Omental fat pad (tissue), 4 donors: ENCODE results near the gene ZMAT5. TPM values are rescaled to one million over a fixed set of nuclear protein-coding genes. Genes with fewer than 3 reads are reported as not detected.
A peak's percentile ranks its signal among the peaks of the same experiment; 100 is the strongest.

ENCODE experiments used
- ATAC-seq: fragments of 150-250 bp; one replicate; pipeline ENCODE4 v1.9.1; 2016; ENCODE audit warnings: mild to moderate bottlenecking, moderate library complexity; ENCODE audit not compliant: low FRiP score
- DNase-seq: peaks from one replicate; pipeline ENCODE4 v3.0.0-alpha.2; 2019; ENCODE audit warnings: low spot score
- total RNA-seq, 4 donors: library from RNA; depleted of rRNA; stranded (reverse); fragments of >200 nt; gene quantifications; one replicate each; pipeline ENCODE4 v1.1.0, GENCODE V29; 2016
- TF ChIP-seq, protein P1 (sequence below), 3 donors: fragments of 450-650 bp; IDR thresholded peaks; one replicate each; pipeline ENCODE4 v1.5.1; 2016 to 2017; ENCODE audit warnings: antibody characterized with exemption in 3 of 3, mild to moderate bottlenecking in 3 of 3, moderate library complexity in 2 of 3

Gene ZMAT5
- total RNA-seq, 4 donors from 2014 or later, result 8.3 to 23.0 (median 16.9) TPM

DNA sequence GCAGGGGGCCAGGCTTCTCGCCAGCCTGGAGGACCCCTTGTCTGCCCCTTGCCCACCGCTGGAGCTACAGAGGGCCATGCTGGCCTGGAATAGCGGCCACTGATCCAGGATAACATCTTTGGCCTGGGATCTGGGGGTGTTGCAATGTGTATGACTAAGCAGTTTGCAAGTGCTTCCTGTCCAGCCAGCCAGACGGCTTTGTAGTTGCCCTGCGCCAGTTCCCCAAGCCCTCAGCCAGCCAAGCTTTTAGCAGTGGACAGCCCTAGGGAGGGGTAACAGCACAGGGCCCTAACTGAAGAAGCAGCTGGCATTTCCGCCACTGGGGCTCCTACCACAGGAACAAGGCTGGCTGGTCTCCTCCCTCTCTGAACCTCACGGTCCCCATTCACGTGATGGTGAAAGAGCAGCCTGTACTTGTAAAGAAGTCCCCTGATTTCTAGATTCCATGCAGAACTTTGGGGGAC, 32.4 kb upstream of the ZMAT5 start:
- TF ChIP-seq, protein P1, sequence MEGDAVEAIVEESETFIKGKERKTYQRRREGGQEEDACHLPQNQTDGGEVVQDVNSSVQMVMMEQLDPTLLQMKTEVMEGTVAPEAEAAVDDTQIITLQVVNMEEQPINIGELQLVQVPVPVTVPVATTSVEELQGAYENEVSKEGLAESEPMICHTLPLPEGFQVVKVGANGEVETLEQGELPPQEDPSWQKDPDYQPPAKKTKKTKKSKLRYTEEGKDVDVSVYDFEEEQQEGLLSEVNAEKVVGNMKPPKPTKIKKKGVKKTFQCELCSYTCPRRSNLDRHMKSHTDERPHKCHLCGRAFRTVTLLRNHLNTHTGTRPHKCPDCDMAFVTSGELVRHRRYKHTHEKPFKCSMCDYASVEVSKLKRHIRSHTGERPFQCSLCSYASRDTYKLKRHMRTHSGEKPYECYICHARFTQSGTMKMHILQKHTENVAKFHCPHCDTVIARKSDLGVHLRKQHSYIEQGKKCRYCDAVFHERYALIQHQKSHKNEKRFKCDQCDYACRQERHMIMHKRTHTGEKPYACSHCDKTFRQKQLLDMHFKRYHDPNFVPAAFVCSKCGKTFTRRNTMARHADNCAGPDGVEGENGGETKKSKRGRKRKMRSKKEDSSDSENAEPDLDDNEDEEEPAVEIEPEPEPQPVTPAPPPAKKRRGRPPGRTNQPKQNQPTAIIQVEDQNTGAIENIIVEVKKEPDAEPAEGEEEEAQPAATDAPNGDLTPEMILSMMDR (IDR thresholded peaks at IDR 0.05), result no peak
- ATAC-seq (peak; percentile 85), DNase-seq (peak; percentile 60)

DNA sequence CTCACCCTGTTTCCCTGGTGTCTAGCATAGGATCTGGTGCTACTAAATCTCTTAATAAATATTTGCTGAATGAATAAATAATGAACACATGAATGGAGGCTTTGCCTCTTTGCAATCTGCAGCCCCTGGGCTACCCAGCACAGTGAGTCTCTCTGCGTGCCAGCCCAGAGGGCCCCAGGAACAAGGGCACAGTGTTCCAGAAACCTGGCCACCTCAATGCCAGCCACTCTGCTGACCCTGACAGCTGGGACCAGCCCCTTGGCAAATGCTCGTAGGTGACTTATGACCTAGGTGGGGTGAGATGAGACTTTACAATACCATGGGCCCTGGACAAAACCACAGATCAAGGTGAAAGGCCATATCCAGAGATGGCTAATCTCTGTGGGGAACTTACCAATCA, 32.0 kb upstream of the ZMAT5 start:
- ATAC-seq (no peak), DNase-seq (no peak)
- TF ChIP-seq, protein P1 (IDR thresholded peaks at IDR 0.05), result no peak

DNA sequence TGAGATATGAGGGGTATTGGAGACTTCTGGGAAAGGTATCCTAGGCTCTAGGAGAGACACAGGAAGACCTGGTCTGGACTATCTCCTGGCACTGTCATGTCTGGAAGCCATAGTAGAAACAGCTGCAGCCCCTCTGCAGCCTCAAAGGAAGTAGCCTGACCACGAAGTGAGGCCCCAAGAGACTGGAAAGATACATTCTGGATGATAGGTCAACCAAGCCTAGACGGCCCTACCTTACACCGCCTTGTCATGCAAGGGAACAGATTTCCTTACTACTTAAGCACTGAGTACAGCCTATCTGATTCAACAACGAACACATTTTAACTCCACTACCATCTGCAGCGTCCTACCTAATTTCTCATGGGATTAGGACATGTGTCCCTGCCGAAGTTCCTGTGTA, 31.5 kb upstream of the ZMAT5 start:
- ATAC-seq (no peak), DNase-seq (no peak)
- TF ChIP-seq, protein P1 (IDR thresholded peaks at IDR 0.05), result no peak

DNA sequence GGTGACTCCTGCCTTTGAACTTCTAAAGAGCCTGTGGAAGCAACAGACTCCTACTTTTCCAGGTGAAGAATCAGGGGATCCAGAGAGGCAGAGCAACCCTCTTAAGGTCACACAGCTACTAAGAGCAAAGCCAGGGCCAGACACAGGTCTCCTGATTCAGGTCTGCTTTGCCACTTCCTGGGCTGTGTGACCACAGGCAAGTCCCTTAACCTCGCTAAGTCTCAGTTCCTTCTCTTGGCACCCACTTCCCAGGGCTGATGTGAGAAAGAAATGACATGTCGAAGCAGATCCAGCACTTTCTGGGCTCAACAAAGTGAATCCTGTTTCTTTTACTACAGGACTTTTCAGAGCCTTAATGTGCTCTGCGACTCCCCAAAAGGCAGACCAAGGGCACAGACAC, 30.5 kb upstream of the ZMAT5 start:
- no peak for DNase-seq
- TF ChIP-seq, protein P1 (IDR thresholded peaks at IDR 0.05), result no peak
- no peak for ATAC-seq

DNA sequence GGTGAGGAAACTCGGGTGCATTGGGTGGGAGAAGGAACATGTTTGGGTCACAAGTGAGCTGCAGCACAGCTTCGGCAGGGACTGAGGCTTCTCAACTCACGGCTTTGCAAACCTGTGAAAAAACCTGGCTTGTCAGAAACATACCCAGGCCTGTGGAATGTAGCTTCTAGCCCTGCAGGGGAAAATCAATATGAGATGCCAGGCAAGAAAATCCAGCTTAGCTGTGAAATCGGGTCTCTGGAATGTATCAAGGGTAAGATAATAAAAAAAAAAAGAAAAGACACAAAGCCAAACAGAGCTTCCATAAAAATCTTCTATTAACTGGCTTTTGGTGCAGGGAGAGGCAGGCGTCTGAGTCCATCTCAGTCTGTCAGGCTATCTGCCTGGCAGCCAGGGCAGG, 28.9 kb upstream of the ZMAT5 start:
- DNase-seq (no peak), ATAC-seq (no peak)
- TF ChIP-seq, protein P1 (IDR thresholded peaks at IDR 0.05), result no peak

DNA sequence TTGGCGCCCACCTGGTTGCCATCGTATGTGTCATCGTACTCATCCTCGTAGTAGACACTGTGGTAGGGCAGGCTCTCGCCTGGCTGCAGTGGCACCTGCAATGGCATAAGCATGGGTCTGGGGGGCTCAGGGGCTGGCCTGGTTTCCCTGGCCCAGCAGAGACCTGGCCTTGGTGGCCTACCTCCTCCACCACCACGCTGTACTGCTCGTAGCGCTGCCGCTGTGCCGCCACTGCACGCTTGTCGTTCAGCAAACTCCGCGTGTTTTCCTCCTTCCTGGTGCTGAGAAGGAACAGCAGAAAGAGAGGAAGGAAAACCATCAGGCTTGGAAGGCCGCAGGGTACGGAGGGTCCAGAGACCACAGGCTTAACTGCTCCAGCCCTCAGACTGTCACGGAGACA, 26.6 kb upstream of the ZMAT5 start:
- no peak for ATAC-seq
- DNase-seq, result no peak
- TF ChIP-seq, protein P1 (IDR thresholded peaks at IDR 0.05), result no peak

DNA sequence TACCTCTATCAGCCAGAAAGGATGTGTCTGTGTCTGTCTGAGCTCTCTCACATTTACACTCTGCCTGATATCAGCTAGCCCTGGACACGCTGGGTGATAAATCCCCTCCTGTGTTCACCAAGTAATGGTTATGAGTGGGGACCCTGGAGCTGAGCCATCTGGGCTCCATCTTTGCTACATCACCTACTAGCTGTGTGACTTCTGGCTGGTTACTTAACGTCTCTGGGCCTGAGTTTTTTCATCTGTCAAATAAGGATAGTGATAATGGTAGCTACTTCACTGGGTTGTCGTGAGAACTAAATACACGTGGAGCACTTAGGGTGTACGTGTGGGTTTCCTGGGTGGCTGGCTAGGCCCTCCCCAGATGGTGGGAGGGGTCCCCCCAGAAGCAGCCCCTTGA, 23.3 kb upstream of the ZMAT5 start:
- TF ChIP-seq, protein P1 (IDR thresholded peaks at IDR 0.05), result no peak
- ATAC-seq (no peak), DNase-seq (no peak)
